Mesothelial cell of epicardium (in vitro differentiated cells): ENCODE measurements around the gene EIF4G3. TPM values are rescaled to one million over a fixed set of nuclear protein-coding genes. Genes with fewer than 3 reads are reported as not detected.

Source experiments
- DNase-seq, 2 experiments: peaks; one replicate each; pipeline ENCODE4 v3.0.0; 2021; ENCODE audit warnings: low spot score in 2 of 2; ENCODE audit not compliant: unreplicated experiment in 2 of 2
- H3K27ac Mint-ChIP-seq: 2 replicates; pipeline ENCODE4 v1.8.0; 2021; ENCODE audit warnings: mixed read lengths
- H3K27me3 Mint-ChIP-seq: 2 replicates; pipeline ENCODE4 v1.8.0; 2021; ENCODE audit warnings: low read depth, mixed read lengths
- H3K36me3 Mint-ChIP-seq: 2 replicates; pipeline ENCODE4 v1.8.0; 2021; ENCODE audit warnings: mixed read lengths
- H3K4me1 Mint-ChIP-seq: 2 replicates; pipeline ENCODE4 v1.8.0; 2021; ENCODE audit warnings: mixed read lengths
- H3K4me3 Mint-ChIP-seq: 2 replicates; pipeline ENCODE4 v1.8.0; 2021; ENCODE audit warnings: mild to moderate bottlenecking, moderate library complexity, mixed read lengths
- H3K9me3 Mint-ChIP-seq: 2 replicates; pipeline ENCODE4 v1.8.0; 2021; ENCODE audit warnings: mixed read lengths
- total RNA-seq: library from RNA; stranded (reverse); gene quantifications from 3 replicates; pipeline ENCODE4 v1.2.1, GENCODE V29; 2021
- TF ChIP-seq, protein P1 (sequence below): fragments of 200-600 bp; sonication (generic); IDR thresholded peaks from one replicate; pipeline ENCODE4 v1.5.0; 2021; ENCODE audit warnings: antibody characterized with exemption; ENCODE audit not compliant: unreplicated experiment

The EIF4G3 gene
- total RNA-seq, 1 donor from 2014 or later: 106 TPM

DNA sequence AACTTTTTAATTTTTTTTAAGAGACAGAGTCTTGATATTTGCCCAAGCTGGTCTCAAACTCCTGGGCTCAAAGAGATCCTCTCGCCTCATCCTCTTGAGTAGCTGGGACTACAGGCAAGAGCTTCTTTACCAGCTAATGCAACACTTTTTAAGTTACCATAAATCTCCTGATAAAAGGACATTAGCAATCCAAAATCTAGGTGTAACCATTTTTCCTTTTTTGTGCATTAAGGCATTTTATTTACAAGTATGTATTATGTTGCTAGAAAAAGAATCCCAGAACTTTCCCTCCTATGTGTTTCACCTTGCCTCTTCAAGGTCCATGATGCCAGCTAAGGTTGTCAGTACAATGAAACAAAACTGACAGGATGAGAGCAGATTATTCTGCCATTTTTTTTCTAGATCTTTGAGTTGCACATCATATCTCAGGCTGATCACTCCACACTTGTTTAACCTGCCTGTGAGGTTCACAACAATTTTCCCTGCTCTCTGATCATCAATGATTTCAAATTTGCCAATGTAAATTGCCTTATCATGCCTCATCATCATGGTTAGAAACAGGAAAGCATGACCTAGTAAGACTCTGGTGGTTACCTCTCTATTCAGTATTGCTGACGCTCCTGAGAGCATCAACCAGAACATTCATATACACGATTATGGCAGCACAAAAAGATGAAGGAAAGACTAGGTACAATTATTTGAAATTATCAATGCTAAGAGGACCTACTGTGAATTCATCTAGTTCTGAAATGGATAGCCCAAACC lies 173.2 kb downstream of the EIF4G3 start:
- Mint-ChIP-seq H3K9me3 (no peaks in the 10 kb centered on the region), H3K4me3 (no peak overlapping the region), H3K4me1 (peaks cover 6% of the 10 kb centered on the region), H3K36me3 (no peaks in the 10 kb centered on the region), H3K27me3 (no peaks in the 10 kb centered on the region), H3K27ac (no peak overlapping the region)
- no peak for DNase-seq
- TF ChIP-seq, protein P1, sequence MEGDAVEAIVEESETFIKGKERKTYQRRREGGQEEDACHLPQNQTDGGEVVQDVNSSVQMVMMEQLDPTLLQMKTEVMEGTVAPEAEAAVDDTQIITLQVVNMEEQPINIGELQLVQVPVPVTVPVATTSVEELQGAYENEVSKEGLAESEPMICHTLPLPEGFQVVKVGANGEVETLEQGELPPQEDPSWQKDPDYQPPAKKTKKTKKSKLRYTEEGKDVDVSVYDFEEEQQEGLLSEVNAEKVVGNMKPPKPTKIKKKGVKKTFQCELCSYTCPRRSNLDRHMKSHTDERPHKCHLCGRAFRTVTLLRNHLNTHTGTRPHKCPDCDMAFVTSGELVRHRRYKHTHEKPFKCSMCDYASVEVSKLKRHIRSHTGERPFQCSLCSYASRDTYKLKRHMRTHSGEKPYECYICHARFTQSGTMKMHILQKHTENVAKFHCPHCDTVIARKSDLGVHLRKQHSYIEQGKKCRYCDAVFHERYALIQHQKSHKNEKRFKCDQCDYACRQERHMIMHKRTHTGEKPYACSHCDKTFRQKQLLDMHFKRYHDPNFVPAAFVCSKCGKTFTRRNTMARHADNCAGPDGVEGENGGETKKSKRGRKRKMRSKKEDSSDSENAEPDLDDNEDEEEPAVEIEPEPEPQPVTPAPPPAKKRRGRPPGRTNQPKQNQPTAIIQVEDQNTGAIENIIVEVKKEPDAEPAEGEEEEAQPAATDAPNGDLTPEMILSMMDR: no peak

DNA sequence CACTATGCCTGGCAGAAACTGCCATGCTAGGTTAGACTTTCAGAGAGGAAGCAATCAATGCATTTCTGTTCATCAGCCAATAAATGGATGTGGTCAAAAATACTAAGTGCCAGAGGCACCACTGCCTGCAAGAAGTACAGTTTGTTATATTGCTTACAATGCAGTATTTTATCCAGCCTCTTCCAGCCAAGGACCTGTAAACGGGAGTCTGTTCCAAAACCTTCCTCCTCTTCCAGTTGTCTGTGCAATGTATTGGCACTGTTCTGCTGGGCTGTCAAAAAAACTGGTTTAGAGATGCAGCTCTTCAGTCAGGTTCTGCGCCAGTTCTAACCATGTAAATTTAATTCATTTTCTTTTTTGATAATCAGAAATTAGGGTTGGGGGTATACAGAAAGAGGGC lies 175.7 kb downstream of the EIF4G3 start:
- H3K36me3 Mint-ChIP-seq: no peaks in the 10 kb centered on the region
- no peak overlapping the region for H3K27ac Mint-ChIP-seq
- no peaks in the 10 kb centered on the region for H3K9me3 Mint-ChIP-seq
- DNase-seq: no peak
- H3K4me3 Mint-ChIP-seq: no peak overlapping the region
- H3K27me3 Mint-ChIP-seq: no peaks in the 10 kb centered on the region
- TF ChIP-seq, protein P1: no peak
- H3K4me1 Mint-ChIP-seq: peaks cover 20% of the 10 kb centered on the region

DNA sequence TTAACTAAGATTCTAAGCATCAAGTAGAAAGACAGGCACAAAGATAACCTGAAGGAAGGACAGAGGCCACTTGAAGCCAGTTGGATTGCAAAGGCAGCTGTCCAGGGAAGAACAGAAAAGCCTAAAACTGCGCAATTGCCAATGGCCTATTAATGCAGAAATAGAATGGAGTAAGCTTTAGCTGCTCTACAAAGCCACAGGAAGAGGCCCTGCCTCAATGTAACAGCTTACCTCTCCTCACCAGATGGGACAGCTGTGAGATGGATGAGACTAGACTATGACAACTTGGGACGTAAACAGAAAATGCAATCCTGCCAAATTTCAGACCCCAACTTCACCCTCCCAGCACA lies 176.5 kb downstream of the EIF4G3 start:
- Mint-ChIP-seq H3K4me3 (no peak overlapping the region), H3K4me1 (peaks cover 19% of the 10 kb centered on the region), H3K36me3 (no peaks in the 10 kb centered on the region), H3K27ac (peak overlapping the region; percentile 7), H3K9me3 (no peaks in the 10 kb centered on the region), H3K27me3 (no peaks in the 10 kb centered on the region)
- DNase-seq: no peak
- TF ChIP-seq, protein P1: no peak

DNA sequence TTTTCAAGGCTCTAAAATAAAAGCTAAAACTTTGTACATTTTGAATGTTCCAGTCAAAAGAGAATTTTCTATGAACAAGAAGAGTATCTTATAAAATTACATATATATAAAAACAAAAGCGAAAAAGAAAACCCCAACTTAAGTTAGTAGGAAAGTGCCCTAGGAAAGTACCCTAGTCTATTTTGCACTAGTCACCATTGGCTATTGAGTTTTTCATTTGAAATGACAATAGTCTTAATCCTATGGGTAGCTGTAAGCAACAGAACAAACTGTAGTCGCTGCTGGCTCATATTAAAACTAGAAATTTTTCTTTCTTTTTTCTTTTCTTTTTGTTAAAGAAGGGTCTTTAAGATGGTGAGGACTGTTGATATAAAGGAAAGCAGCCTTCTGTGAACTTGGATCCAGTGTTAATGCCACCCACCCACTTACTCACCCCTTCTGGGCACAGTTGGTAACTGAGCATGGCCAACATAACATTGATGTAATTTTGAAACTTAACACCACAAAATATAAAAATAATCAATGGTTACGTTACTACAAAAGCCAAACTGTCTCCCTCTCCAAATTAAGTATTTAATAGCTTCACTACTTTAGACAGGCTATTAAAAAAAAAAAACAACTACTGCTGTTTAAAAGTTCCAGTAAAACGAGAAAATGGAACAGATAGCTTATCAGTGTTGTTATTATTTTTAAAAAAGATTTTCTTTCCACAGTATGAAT lies 177.0 kb downstream of the EIF4G3 start:
- Mint-ChIP-seq H3K9me3 (no peaks in the 10 kb centered on the region), H3K4me1 (peaks cover 19% of the 10 kb centered on the region), H3K27me3 (no peaks in the 10 kb centered on the region), H3K4me3 (no peak overlapping the region), H3K36me3 (no peaks in the 10 kb centered on the region), H3K27ac (no peak overlapping the region)
- no peak for DNase-seq
- TF ChIP-seq, protein P1: no peak

DNA sequence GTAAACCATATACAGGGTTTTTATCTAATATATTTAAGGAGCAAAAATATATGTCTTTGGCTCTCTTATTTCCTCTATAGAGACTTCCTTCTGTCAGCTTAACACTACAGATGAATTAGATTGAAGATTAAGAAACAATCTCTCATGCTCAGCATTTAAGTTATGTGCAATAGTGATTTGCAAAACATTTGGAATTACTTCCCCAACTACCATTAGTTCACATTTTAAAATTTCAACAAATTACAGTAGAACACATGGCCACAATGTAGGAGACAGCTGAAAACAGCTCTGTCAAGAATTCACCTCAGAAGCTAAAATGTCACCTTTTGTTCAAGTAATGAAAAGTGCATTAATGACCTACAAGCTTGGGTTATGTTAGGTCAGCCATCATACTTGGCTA lies 177.9 kb downstream of the EIF4G3 start:
- Mint-ChIP-seq H3K27ac (no peak overlapping the region), H3K36me3 (no peaks in the 10 kb centered on the region)

More for the DNA sequence above, 177.9 kb downstream of the EIF4G3 start:
- Mint-ChIP-seq H3K4me3 (no peak overlapping the region), H3K4me1 (peaks cover 19% of the 10 kb centered on the region), H3K27me3 (no peaks in the 10 kb centered on the region), H3K9me3 (no peaks in the 10 kb centered on the region)
- TF ChIP-seq, protein P1: no peak
- DNase-seq: no peak
